MCF 10A (cell line): ENCODE measurements around the gene C22orf23. TPM values are rescaled to one million over a fixed set of nuclear protein-coding genes. Genes with fewer than 3 reads are reported as not detected.

ENCODE experiments used
- BruUV-seq: library from RNA; stranded (reverse); fragments of 400-500 nt; replicated peaks from 2 replicates; lab custom pipeline; 2021; lab: Mats Ljungman, UMichigan
- CTCF ChIA-PET: fragments of 300-600 bp; sonication (Branson Sonifier 250); formaldehyde crosslinking; extraction: SDS; loops from one replicate; lab custom pipeline; 2021; ENCODE audit warnings: antibody characterized with exemption, inconsistent platforms; lab: Yijun Ruan, JAX
- POLR2A ChIA-PET: fragments of 300-600, 350-650 bp; sonication (Branson Sonifier 250); formaldehyde crosslinking; extraction: SDS; loops from one replicate; lab custom pipeline; 2020; ENCODE audit warnings: antibody characterized with exemption, inconsistent platforms; lab: Yijun Ruan, JAX
- DNase-seq: peaks from one replicate; pipeline ENCODE4 v3.0.0-alpha.2; 2018; ENCODE audit not compliant: unreplicated experiment
- H3K27ac Mint-ChIP-seq: one replicate; pipeline ENCODE4 v1.8.0; 2022; ENCODE audit warnings: mild to moderate bottlenecking, low read depth, mixed read lengths; ENCODE audit not compliant: unreplicated experiment
- H3K27me3 Mint-ChIP-seq: one replicate; pipeline ENCODE4 v1.8.0; 2022; ENCODE audit warnings: mixed read lengths; ENCODE audit not compliant: insufficient read depth, unreplicated experiment
- H3K36me3 Mint-ChIP-seq: one replicate; pipeline ENCODE4 v1.8.0; 2022; ENCODE audit warnings: mild to moderate bottlenecking, moderate library complexity, mixed read lengths; ENCODE audit not compliant: insufficient read depth, unreplicated experiment
- H3K4me1 Mint-ChIP-seq: one replicate; pipeline ENCODE4 v1.8.0; 2022; ENCODE audit warnings: mixed read lengths; ENCODE audit not compliant: insufficient read depth, unreplicated experiment
- H3K4me3 Mint-ChIP-seq: one replicate; pipeline ENCODE4 v1.8.0; 2022; ENCODE audit warnings: mild to moderate bottlenecking, moderate library complexity, mixed read lengths; ENCODE audit not compliant: unreplicated experiment
- H3K9me3 Mint-ChIP-seq: one replicate; pipeline ENCODE4 v1.8.0; 2022; ENCODE audit warnings: mixed read lengths; ENCODE audit not compliant: unreplicated experiment
- intact Hi-C: fragments of 100-400 bp; cut with micrococcal nuclease; formaldehyde crosslinking; loops from 2 replicates; pipeline ENCODE4 v1.14.1; 2022
- total RNA-seq: library from RNA; stranded (reverse); gene quantifications from 2 replicates; pipeline ENCODE4 v1.2.3, GENCODE V29; 2022
- TF ChIP-seq, protein P1 (sequence below): fragments of 200-600 bp; IDR thresholded peaks from one replicate; pipeline ENCODE4 v1.8.0; 2022; ENCODE audit warnings: antibody characterized with exemption, mild to moderate bottlenecking; ENCODE audit not compliant: unreplicated experiment

The C22orf23 gene
- total RNA-seq, 1 experiment from 2014 or later = not detected

DNA sequence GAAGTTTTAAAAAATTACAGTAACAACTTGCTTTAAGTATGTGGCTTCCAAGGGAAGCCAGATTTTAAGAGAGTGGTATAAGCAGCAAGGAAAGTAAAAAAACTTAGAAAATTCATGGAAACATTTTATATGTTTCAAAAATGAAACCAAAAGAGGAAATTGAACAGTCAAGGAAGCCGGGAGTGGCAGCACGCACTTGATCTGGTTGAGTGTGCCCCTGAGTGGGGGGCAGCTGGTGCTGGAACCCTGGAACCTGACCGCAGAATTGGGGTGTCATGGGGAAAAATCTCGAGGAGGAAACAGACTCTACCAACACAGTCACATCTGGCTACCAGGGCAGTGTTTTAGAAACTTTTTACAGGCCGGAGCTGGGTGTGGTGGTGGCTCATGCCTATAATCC is 33.3 kb downstream of the C22orf23 start:
- POLR2A ChIA-PET = no interaction called here
- BruUV-seq = no TSS peak
- TF ChIP-seq, protein P1, sequence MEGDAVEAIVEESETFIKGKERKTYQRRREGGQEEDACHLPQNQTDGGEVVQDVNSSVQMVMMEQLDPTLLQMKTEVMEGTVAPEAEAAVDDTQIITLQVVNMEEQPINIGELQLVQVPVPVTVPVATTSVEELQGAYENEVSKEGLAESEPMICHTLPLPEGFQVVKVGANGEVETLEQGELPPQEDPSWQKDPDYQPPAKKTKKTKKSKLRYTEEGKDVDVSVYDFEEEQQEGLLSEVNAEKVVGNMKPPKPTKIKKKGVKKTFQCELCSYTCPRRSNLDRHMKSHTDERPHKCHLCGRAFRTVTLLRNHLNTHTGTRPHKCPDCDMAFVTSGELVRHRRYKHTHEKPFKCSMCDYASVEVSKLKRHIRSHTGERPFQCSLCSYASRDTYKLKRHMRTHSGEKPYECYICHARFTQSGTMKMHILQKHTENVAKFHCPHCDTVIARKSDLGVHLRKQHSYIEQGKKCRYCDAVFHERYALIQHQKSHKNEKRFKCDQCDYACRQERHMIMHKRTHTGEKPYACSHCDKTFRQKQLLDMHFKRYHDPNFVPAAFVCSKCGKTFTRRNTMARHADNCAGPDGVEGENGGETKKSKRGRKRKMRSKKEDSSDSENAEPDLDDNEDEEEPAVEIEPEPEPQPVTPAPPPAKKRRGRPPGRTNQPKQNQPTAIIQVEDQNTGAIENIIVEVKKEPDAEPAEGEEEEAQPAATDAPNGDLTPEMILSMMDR = no peak
- peak overlapping the region; percentile 80 for H3K27ac Mint-ChIP-seq
- H3K9me3 Mint-ChIP-seq = no peaks in the 10 kb centered on the region
- peaks cover 65% of the 10 kb centered on the region for H3K36me3 Mint-ChIP-seq
- intact Hi-C loops = no loop called here
- H3K27me3 Mint-ChIP-seq = no peaks in the 10 kb centered on the region
- no peak for DNase-seq
- CTCF ChIA-PET = interaction anchor here (0.8 kb wide), 1 partner anchor 276 kb away, joined by 3 read pairs; no protein-coding TSS in a partner anchor
- H3K4me3 Mint-ChIP-seq = no peak overlapping the region
- no peaks in the 10 kb centered on the region for H3K4me1 Mint-ChIP-seq

- TF ChIP-seq, protein P1 = no peak
- no peaks in the 10 kb centered on the region for H3K9me3 Mint-ChIP-seq
- ChIA-PET CTCF (interaction anchor here (0.6 to 1.1 kb wide), 3 partner anchors 20 to 246 kb away, joined by 3 to 4 read pairs (median 3); no protein-coding TSS in a partner anchor), POLR2A (interaction anchor here (0.8 to 1.8 kb wide), 4 partner anchors 11 to 75 kb away, joined by 3 to 6 read pairs (median 3); partner anchors contain the start of gene MICALL1)
- BruUV-seq = no TSS peak
- no peak for DNase-seq
- H3K27ac Mint-ChIP-seq = no peak overlapping the region
- intact Hi-C loops = no loop called here
- H3K4me3 Mint-ChIP-seq = no peak overlapping the region
- H3K36me3 Mint-ChIP-seq = peaks cover 72% of the 10 kb centered on the region
- H3K27me3 Mint-ChIP-seq = no peaks in the 10 kb centered on the region
- H3K4me1 Mint-ChIP-seq = no peaks in the 10 kb centered on the region
Measured at GRCh38 chr22:37918580-37919270, 34.7 kb downstream of the C22orf23 start.

DNA sequence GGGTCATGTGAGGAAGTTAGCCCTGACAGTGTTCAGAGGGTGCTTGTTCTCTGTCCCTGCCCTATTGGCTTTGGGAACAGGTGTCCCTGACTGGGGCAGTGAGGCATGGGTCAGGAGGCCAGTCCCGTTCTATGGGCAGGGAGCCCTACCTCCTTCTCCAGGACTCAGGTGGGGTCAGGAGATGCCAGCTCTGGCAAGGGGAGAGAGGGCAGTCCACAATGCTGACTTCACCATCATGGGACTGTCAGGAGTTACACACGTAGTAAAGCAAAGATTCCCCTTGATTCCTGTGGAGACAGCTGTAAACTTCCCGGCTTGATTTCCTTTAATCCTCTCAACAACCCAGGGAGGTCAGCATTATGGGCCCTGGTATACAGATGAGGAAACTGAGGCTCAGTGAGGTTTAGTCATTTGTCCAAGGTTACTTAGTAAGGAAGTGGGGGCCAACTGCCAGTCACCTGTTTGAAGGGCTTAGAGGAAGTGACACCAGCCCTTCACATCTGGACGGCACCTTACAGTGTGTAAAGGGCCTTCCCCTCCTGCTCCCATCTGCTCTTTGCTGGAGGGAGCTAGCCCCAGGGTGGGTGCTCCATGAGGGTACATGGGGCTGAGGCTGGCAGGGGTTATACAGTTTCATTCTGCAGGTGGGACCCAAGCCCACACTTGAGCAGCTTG is 35.4 kb downstream of the C22orf23 start:
- H3K4me1 Mint-ChIP-seq = no peaks in the 10 kb centered on the region
- peaks cover 72% of the 10 kb centered on the region for H3K36me3 Mint-ChIP-seq

More for the DNA sequence above, 35.4 kb downstream of the C22orf23 start:
- H3K4me3 Mint-ChIP-seq = no peak overlapping the region
- TF ChIP-seq, protein P1 = no peak
- POLR2A ChIA-PET = interaction anchor here (0.8 to 3.9 kb wide), 5 partner anchors 11 to 76 kb away, joined by 3 to 15 read pairs (median 3); partner anchors contain the start of gene MICALL1
- no peaks in the 10 kb centered on the region for H3K9me3 Mint-ChIP-seq
- BruUV-seq = no TSS peak
- H3K27me3 Mint-ChIP-seq = no peaks in the 10 kb centered on the region
- no peak for DNase-seq
- intact Hi-C loops = no loop called here
- no peak overlapping the region for H3K27ac Mint-ChIP-seq
- CTCF ChIA-PET = interaction anchor here (0.6 to 1.2 kb wide), 3 partner anchors 19 to 30 kb away, joined by 3 to 4 read pairs (median 3); no protein-coding TSS in a partner anchor
